Calu3 (cell line): ENCODE measurements around the gene RSPRY1. TPM values are rescaled to one million over a fixed set of nuclear protein-coding genes. Genes with fewer than 3 reads are reported as not detected.
"Not testable (repeated sequence)": the region's sequence is repeated elsewhere in the genome, so short reads cannot be mapped to it uniquely, and the experiment has no call there.

ENCODE experiments used
- BruUV-seq: library from RNA; stranded (reverse); fragments of 400-500 nt; replicated peaks from 2 replicates; lab custom pipeline; 2021; lab: Mats Ljungman, UMichigan
- CTCF ChIA-PET: fragments of 300-600 bp; sonication (Branson Sonifier 250); formaldehyde crosslinking; loops from one replicate; lab custom pipeline; 2022; ENCODE audit warnings: antibody characterized with exemption; lab: Charles Lee
- DNase-seq: peaks from one replicate; pipeline ENCODE4 v3.0.0; 2022
- H3K27ac Mint-ChIP-seq: one replicate; pipeline ENCODE4 v1.8.0; 2022; ENCODE audit warnings: mixed read lengths; ENCODE audit not compliant: unreplicated experiment
- H3K27me3 Mint-ChIP-seq: one replicate; pipeline ENCODE4 v1.8.0; 2022; ENCODE audit warnings: mixed read lengths; ENCODE audit not compliant: unreplicated experiment
- H3K36me3 Mint-ChIP-seq: one replicate; pipeline ENCODE4 v1.8.0; 2022; ENCODE audit warnings: mild to moderate bottlenecking, moderate library complexity, mixed read lengths; ENCODE audit not compliant: insufficient read depth, unreplicated experiment
- H3K4me1 Mint-ChIP-seq: one replicate; pipeline ENCODE4 v1.8.0; 2022; ENCODE audit warnings: mild to moderate bottlenecking, low read depth, mixed read lengths; ENCODE audit not compliant: unreplicated experiment
- H3K4me3 Mint-ChIP-seq: one replicate; pipeline ENCODE4 v1.8.0; 2022; ENCODE audit warnings: mild to moderate bottlenecking, low read depth, moderate library complexity, mixed read lengths; ENCODE audit not compliant: unreplicated experiment
- H3K9me3 Mint-ChIP-seq: one replicate; pipeline ENCODE4 v1.8.0; 2022; ENCODE audit warnings: low read depth, mixed read lengths; ENCODE audit not compliant: unreplicated experiment
- intact Hi-C: fragments of 100-400 bp; cut with micrococcal nuclease; formaldehyde crosslinking; loops from one replicate; pipeline ENCODE4 v1.10.0; 2022; ENCODE audit not compliant: unreplicated experiment
- total RNA-seq: library from RNA; stranded (reverse); gene quantifications from 2 replicates; pipeline ENCODE4 v1.2.3, GENCODE V29; 2022
- TF ChIP-seq, protein P1 (sequence below): fragments of 200-600 bp; IDR thresholded peaks from one replicate; pipeline ENCODE4 v1.8.0; 2022; ENCODE audit warnings: antibody characterized with exemption; ENCODE audit not compliant: unreplicated experiment

Gene RSPRY1
- total RNA-seq, 1 experiment from 2014 or later: 43.6 TPM

DNA sequence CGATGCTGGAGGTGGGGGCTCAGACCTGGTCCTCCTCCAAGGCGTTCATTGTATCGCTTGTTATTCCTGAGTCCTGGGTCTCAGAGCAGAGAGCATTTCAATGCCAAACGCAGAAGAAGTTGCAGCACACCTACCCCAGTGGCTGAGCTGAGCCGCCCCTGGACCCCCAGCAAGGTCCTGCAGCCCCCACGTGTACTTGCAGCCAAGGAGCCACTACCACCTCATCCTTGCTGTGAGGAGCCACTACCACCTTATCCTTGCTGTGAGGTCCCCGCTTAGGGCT is 84.9 kb downstream of the RSPRY1 start:
- BruUV-seq: no TSS peak
- no peak for DNase-seq
- TF ChIP-seq, protein P1, sequence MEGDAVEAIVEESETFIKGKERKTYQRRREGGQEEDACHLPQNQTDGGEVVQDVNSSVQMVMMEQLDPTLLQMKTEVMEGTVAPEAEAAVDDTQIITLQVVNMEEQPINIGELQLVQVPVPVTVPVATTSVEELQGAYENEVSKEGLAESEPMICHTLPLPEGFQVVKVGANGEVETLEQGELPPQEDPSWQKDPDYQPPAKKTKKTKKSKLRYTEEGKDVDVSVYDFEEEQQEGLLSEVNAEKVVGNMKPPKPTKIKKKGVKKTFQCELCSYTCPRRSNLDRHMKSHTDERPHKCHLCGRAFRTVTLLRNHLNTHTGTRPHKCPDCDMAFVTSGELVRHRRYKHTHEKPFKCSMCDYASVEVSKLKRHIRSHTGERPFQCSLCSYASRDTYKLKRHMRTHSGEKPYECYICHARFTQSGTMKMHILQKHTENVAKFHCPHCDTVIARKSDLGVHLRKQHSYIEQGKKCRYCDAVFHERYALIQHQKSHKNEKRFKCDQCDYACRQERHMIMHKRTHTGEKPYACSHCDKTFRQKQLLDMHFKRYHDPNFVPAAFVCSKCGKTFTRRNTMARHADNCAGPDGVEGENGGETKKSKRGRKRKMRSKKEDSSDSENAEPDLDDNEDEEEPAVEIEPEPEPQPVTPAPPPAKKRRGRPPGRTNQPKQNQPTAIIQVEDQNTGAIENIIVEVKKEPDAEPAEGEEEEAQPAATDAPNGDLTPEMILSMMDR: no peak
- peaks cover 43% of the 10 kb centered on the region for H3K4me1 Mint-ChIP-seq
- intact Hi-C loops: no loop called here
- peaks cover 17% of the 10 kb centered on the region for H3K36me3 Mint-ChIP-seq
- H3K27ac Mint-ChIP-seq: no peak overlapping the region
- H3K4me3 Mint-ChIP-seq: no peak overlapping the region
- no peaks in the 10 kb centered on the region for H3K9me3 Mint-ChIP-seq
- H3K27me3 Mint-ChIP-seq: no peaks in the 10 kb centered on the region
- CTCF ChIA-PET: no interaction called here

DNA sequence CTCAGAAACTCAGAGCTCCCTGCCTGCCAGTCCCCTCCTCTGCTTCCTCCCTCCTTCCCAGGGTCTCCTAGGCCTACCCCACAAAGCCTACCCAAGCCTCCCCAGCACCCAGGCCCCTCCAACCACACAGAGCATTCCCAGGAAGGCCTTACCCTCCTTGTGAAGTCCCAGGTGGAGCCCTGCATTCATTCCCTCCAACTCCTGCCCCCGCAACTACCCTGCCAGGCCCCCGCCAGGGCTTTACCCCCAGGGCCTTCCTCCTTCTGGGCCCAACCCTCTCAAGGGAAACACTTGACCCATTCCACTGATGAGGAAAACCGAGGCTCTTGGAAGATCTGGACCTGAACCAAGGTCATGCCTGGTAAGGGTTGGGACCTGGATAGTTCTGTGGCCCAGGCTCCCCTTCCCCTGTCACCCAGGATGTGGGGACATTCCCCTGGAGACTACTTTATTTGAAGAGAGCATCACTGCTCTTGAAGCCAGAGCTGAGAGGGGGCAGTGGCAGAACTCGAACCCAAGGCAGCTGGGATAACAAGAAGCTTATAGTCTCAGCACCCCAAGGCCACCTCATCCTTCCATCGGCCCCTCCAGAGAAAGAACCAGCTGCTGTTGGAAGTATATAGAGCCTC is 85.9 kb downstream of the RSPRY1 start:
- no peak for DNase-seq
- H3K36me3 Mint-ChIP-seq: peaks cover 10% of the 10 kb centered on the region
- BruUV-seq: no TSS peak
- intact Hi-C loops: no loop called here
- H3K4me3 Mint-ChIP-seq: no peak overlapping the region
- H3K27me3 Mint-ChIP-seq: no peaks in the 10 kb centered on the region
- H3K27ac Mint-ChIP-seq: no peak overlapping the region
- peaks cover 43% of the 10 kb centered on the region for H3K4me1 Mint-ChIP-seq
- H3K9me3 Mint-ChIP-seq: no peaks in the 10 kb centered on the region
- TF ChIP-seq, protein P1: no peak
- CTCF ChIA-PET: no interaction called here

DNA sequence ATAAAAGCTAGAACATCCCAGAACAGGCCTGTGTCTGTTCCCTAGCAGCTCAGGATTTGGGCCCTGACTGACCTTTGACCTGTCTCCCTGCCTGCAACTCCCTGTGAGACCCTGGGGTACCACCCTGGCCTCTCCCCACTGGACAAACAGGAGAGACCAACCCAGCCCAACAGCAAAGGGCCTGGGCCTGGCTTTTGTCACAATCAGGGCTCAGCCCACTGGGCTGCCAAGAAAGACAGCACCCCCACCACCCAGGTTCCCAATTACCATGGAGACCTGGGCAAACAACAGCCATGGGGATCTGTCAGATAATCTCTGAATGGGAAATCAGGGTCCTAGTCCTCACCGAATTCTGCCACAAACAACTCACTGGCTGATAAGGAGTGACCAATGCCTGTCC is 87.2 kb downstream of the RSPRY1 start:
- H3K4me3 Mint-ChIP-seq: no peak overlapping the region

DNA sequence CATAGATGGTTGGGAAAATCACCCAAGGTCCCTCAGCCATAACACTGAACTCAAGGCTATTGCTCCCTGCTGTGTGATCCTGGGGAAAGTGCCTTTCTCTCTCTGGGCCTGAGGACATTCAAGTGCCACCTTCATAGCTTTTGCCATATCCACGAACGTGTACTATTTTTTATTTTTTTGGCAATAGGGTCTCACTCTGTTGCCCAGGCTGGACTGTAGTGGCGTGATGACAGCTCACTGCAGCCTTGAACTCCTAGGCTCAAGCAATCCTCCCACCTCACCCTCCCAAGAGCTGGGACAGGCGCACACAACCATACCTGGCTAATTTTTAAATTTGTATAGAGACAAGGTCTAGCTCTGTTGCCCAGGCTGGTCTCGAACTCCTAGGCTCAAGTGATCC is 87.7 kb downstream of the RSPRY1 start:
- no peak for DNase-seq
- CTCF ChIA-PET: interaction anchor here (1.0 kb wide), 1 partner anchor 38 kb away, joined by 3 read pairs; no protein-coding TSS in a partner anchor
- no peak overlapping the region for H3K4me3 Mint-ChIP-seq
- no peak overlapping the region for H3K27ac Mint-ChIP-seq
- intact Hi-C loops: no loop called here
- no TSS peak for BruUV-seq
- peaks cover 10% of the 10 kb centered on the region for H3K36me3 Mint-ChIP-seq
- no peaks in the 10 kb centered on the region for H3K27me3 Mint-ChIP-seq
- H3K4me1 Mint-ChIP-seq: peaks cover 43% of the 10 kb centered on the region
- TF ChIP-seq, protein P1: no peak
- H3K9me3 Mint-ChIP-seq: no peaks in the 10 kb centered on the region

More for the DNA sequence above, 87.2 kb downstream of the RSPRY1 start:
- TF ChIP-seq, protein P1: no peak
- peaks cover 43% of the 10 kb centered on the region for H3K4me1 Mint-ChIP-seq
- no peak overlapping the region for H3K27ac Mint-ChIP-seq
- BruUV-seq: no TSS peak
- CTCF ChIA-PET: interaction anchor here (0.7 to 1.0 kb wide), 2 partner anchors 20 to 38 kb away, joined by 3 read pairs; no protein-coding TSS in a partner anchor
- intact Hi-C loops: no loop called here
- H3K36me3 Mint-ChIP-seq: peaks cover 10% of the 10 kb centered on the region
- no peaks in the 10 kb centered on the region for H3K27me3 Mint-ChIP-seq
- no peak for DNase-seq
- H3K9me3 Mint-ChIP-seq: no peaks in the 10 kb centered on the region

DNA sequence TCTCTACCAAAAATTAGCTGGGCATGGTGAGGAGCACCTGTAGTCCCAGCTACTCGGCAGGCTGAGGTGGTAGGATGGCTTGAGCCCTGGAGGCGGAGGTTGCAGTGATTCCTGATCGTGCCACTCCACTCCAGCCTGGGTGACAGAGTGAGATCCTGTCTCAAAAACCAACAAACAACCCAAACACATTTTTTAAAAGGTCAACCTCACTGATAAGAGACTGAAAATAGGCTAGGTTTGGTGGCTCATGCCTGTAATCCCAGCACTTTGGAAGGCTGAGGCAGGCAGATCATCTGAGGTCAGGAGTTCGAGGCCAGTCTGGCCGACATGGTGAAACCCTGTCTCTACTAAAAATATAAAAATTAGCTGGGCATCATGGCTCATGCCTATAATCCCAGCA is 89.8 kb downstream of the RSPRY1 start:
- BruUV-seq, H3K9me3 Mint-ChIP-seq, H3K36me3 Mint-ChIP-seq, H3K27ac Mint-ChIP-seq, H3K4me3 Mint-ChIP-seq, DNase-seq, CTCF ChIA-PET, H3K27me3 Mint-ChIP-seq: not testable (repeated sequence)
- peaks cover 56% of the 10 kb centered on the region for H3K4me1 Mint-ChIP-seq
- intact Hi-C loops: loop anchor here (2.0 kb wide), 2 partner anchors 31 to 85 kb away; partner anchors contain the start of gene ARL2BP
